Liver (tissue), 9 donors: ENCODE results near the gene MIER3. TPM values are rescaled to one million over a fixed set of nuclear protein-coding genes. Genes with fewer than 3 reads are reported as not detected.

Source experiments
- DNase-seq: peaks from one replicate; pipeline ENCODE4 v3.0.0-alpha.2; 2017; ENCODE audit warnings: low spot score
- H3K27ac ChIP-seq, 2 donors: one replicate each; pipeline ENCODE4 v1.7.0; 2013; ENCODE audit warnings: inconsistent platforms in 2 of 2, low read length in 2 of 2, control low read depth in 1 of 2, low read depth in 1 of 2, mild to moderate bottlenecking in 1 of 2
- H3K27me3 ChIP-seq, 4 donors: one replicate each; pipeline versions ENCODE4 v1.6.1 to v1.7.0; 2013; ENCODE audit warnings: low read length in 3 of 4, inconsistent platforms in 1 of 4, mild to moderate bottlenecking in 1 of 4, moderate library complexity in 1 of 4; ENCODE audit not compliant: control insufficient read depth in 4 of 4, insufficient read depth in 4 of 4
- H3K36me3 ChIP-seq, 4 donors: one replicate each; pipeline versions ENCODE4 v1.6.1 to v1.7.0; 2013; ENCODE audit warnings: low read length in 3 of 4, mild to moderate bottlenecking in 3 of 4, low read depth in 1 of 4, moderate library complexity in 1 of 4; ENCODE audit not compliant: control insufficient read depth in 4 of 4, insufficient read depth in 3 of 4
- H3K4me1 ChIP-seq, 4 donors: one replicate each; pipeline versions ENCODE4 v1.6.1 to v1.7.0; 2013; ENCODE audit warnings: low read length in 3 of 4, mild to moderate bottlenecking in 3 of 4, moderate library complexity in 1 of 4; ENCODE audit not compliant: control insufficient read depth in 4 of 4, insufficient read depth in 4 of 4
- H3K4me3 ChIP-seq, 3 donors: one replicate each; pipeline versions ENCODE4 v1.6.1 to v1.7.0; 2013; ENCODE audit warnings: low read length in 3 of 3, control low read depth in 1 of 3, low read depth in 1 of 3, mild to moderate bottlenecking in 1 of 3
- H3K9ac ChIP-seq, 2 donors: one replicate each; pipeline ENCODE4 v1.7.0; 2013; ENCODE audit warnings: low read length in 2 of 2, mild to moderate bottlenecking in 2 of 2, moderate library complexity in 2 of 2, control low read depth in 1 of 2, low read depth in 1 of 2
- H3K9me3 ChIP-seq, 4 donors: one replicate each; pipeline versions ENCODE4 v1.6.1 to v1.7.0; 2013; ENCODE audit warnings: low read length in 3 of 4; ENCODE audit not compliant: control insufficient read depth in 4 of 4
- FOXA1 ChIP-seq: IDR thresholded peaks from 2 replicates; pipeline ENCODE4 v1.6.1; 2016; ENCODE audit warnings: antibody characterized with exemption
- GABPA ChIP-seq, 2 donors: IDR thresholded peaks in 1 of 2; conservative IDR thresholded peaks in 1 of 2; 2 replicates each; pipeline ENCODE4 v1.6.1; 2016; ENCODE audit warnings: antibody characterized with exemption in 2 of 2, mild to moderate bottlenecking in 1 of 2, moderate library complexity in 1 of 2
- MAX ChIP-seq: IDR thresholded peaks from 2 replicates; pipeline ENCODE4 v1.6.1; 2016; ENCODE audit warnings: antibody characterized with exemption
- RAD21 ChIP-seq, 2 donors: IDR thresholded peaks; 2 replicates each; pipeline ENCODE4 v1.6.1; 2016; ENCODE audit warnings: antibody characterized with exemption in 2 of 2, mild to moderate bottlenecking in 2 of 2
- TAF1 ChIP-seq: conservative IDR thresholded peaks from 2 replicates; pipeline ENCODE4 v1.6.1; 2016; ENCODE audit warnings: antibody characterized with exemption, mild to moderate bottlenecking
- YY1 ChIP-seq: IDR thresholded peaks from 2 replicates; pipeline ENCODE4 v1.6.1; 2016; ENCODE audit warnings: antibody characterized with exemption, mild to moderate bottlenecking
- WGBS: extraction: QIAGEN DNeasy Blood & Tissue Kit; methylation state at CpG from one replicate; pipeline ENCODE4 v1.1.7; 2013; 5-methylcytosine and 5-hydroxymethylcytosine counted together
- polyA plus RNA-seq, 2 donors: library from polyadenylated mRNA; stranded (reverse) in 1 of 2; unstranded in 1 of 2; fragments of 200-250 nt in 1 of 2; fragments of >200 nt in 1 of 2; fragmentation: Nextera tagmentation in 1 of 2; extraction: Ambion mirVana in 1 of 2; gene quantifications; one replicate each; pipeline versions ENCODE4 v1.2.1 to v1.2.3, GENCODE V29; 2013 to 2015
- total RNA-seq, 2 donors: library from RNA; depleted of rRNA; stranded (reverse); fragments of >200 nt; gene quantifications; one replicate each; pipeline ENCODE4 v1.2.3, GENCODE V29; 2014
- TF ChIP-seq, protein P1 (sequence below): fragments of 150-350 bp; IDR thresholded peaks from 2 replicates; pipeline ENCODE4 v1.5.1; 2017; ENCODE audit warnings: improper control_type of control experiment, low read depth, low read length; ENCODE audit not compliant: missing input control
- TF ChIP-seq, protein P2 (sequence below): IDR thresholded peaks from 2 replicates; pipeline ENCODE4 v1.6.1; 2016; ENCODE audit warnings: antibody characterized with exemption, mild to moderate bottlenecking
- TF ChIP-seq, protein P3 (sequence below): IDR thresholded peaks from 2 replicates; pipeline ENCODE4 v1.6.1; 2016; ENCODE audit warnings: antibody characterized with exemption
- TF ChIP-seq, protein P4 (sequence below): IDR thresholded peaks from 2 replicates; pipeline ENCODE4 v1.6.1; 2016; ENCODE audit warnings: antibody characterized with exemption
- donor health status: healthy.
- donor health status: healthy.
- donor health status: healthy.
- donor health status: healthy.
- donor health status: healthy.

Gene MIER3
- total and polyA plus RNA-seq, 4 donors, result 4.1 to 15.5 (median 8.1) TPM

- Histone ChIP-seq H3K27ac (peak overlapping the region; percentile 96 to 98), H3K27me3 (no peaks in the 10 kb centered on the region), H3K36me3 (no peaks in the 10 kb centered on the region), H3K4me1 (peaks cover 2 to 21% (median 6%) of the 10 kb centered on the region in 4 donors), H3K9me3 (no peaks in the 10 kb centered on the region), H3K9ac (peak overlapping the region; percentile 95 to 97), H3K4me3 (peak overlapping the region; percentile 52 to 88 (median 88))
- WGBS, result 1% methylated on average over 29 of the region's 29 CpGs
- TF ChIP-seq TAF1, result peak; percentile 46
- TF ChIP-seq, protein P1, sequence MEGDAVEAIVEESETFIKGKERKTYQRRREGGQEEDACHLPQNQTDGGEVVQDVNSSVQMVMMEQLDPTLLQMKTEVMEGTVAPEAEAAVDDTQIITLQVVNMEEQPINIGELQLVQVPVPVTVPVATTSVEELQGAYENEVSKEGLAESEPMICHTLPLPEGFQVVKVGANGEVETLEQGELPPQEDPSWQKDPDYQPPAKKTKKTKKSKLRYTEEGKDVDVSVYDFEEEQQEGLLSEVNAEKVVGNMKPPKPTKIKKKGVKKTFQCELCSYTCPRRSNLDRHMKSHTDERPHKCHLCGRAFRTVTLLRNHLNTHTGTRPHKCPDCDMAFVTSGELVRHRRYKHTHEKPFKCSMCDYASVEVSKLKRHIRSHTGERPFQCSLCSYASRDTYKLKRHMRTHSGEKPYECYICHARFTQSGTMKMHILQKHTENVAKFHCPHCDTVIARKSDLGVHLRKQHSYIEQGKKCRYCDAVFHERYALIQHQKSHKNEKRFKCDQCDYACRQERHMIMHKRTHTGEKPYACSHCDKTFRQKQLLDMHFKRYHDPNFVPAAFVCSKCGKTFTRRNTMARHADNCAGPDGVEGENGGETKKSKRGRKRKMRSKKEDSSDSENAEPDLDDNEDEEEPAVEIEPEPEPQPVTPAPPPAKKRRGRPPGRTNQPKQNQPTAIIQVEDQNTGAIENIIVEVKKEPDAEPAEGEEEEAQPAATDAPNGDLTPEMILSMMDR, result no peak
- peak; percentile 5 to 36 for TF ChIP-seq GABPA (IDR thresholded peaks at IDR 0.05 in 1 of 2, conservative IDR thresholded peaks at IDR 0.05 in 1 of 2)
- no peak for TF ChIP-seq RAD21 (IDR thresholded peaks at IDR 0.05)
- TF ChIP-seq, protein P2, sequence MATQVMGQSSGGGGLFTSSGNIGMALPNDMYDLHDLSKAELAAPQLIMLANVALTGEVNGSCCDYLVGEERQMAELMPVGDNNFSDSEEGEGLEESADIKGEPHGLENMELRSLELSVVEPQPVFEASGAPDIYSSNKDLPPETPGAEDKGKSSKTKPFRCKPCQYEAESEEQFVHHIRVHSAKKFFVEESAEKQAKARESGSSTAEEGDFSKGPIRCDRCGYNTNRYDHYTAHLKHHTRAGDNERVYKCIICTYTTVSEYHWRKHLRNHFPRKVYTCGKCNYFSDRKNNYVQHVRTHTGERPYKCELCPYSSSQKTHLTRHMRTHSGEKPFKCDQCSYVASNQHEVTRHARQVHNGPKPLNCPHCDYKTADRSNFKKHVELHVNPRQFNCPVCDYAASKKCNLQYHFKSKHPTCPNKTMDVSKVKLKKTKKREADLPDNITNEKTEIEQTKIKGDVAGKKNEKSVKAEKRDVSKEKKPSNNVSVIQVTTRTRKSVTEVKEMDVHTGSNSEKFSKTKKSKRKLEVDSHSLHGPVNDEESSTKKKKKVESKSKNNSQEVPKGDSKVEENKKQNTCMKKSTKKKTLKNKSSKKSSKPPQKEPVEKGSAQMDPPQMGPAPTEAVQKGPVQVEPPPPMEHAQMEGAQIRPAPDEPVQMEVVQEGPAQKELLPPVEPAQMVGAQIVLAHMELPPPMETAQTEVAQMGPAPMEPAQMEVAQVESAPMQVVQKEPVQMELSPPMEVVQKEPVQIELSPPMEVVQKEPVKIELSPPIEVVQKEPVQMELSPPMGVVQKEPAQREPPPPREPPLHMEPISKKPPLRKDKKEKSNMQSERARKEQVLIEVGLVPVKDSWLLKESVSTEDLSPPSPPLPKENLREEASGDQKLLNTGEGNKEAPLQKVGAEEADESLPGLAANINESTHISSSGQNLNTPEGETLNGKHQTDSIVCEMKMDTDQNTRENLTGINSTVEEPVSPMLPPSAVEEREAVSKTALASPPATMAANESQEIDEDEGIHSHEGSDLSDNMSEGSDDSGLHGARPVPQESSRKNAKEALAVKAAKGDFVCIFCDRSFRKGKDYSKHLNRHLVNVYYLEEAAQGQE, result no peak
- peak; percentile 18 for TF ChIP-seq MAX
- TF ChIP-seq, protein P3, sequence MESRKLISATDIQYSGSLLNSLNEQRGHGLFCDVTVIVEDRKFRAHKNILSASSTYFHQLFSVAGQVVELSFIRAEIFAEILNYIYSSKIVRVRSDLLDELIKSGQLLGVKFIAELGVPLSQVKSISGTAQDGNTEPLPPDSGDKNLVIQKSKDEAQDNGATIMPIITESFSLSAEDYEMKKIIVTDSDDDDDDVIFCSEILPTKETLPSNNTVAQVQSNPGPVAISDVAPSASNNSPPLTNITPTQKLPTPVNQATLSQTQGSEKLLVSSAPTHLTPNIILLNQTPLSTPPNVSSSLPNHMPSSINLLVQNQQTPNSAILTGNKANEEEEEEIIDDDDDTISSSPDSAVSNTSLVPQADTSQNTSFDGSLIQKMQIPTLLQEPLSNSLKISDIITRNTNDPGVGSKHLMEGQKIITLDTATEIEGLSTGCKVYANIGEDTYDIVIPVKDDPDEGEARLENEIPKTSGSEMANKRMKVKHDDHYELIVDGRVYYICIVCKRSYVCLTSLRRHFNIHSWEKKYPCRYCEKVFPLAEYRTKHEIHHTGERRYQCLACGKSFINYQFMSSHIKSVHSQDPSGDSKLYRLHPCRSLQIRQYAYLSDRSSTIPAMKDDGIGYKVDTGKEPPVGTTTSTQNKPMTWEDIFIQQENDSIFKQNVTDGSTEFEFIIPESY, result no peak
- TF ChIP-seq FOXA1, result no peak
- TF ChIP-seq YY1, result peak; percentile 58
- TF ChIP-seq, protein P4, sequence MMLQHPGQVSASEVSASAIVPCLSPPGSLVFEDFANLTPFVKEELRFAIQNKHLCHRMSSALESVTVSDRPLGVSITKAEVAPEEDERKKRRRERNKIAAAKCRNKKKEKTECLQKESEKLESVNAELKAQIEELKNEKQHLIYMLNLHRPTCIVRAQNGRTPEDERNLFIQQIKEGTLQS, result peak; percentile 29
- no peak for DNase-seq
Observed at GRCh38 chr5:56910210-56910965, 41.5 kb downstream of the MIER3 start.
